HG03354 (cell line): ENCODE data around the gene HTR7.
"Not testable (repeated sequence)": the region's sequence is repeated elsewhere in the genome, so short reads cannot be mapped to it uniquely, and the experiment has no call there.

Source experiments
- ATAC-seq: cut with Tn5 transposase; IDR thresholded peaks from one replicate; pipeline ENCODE4 v1.9.1; 2021; ENCODE audit warnings: mild to moderate bottlenecking; ENCODE audit not compliant: unreplicated experiment, poor library complexity, severe bottlenecking

HTR7 gene

DNA sequence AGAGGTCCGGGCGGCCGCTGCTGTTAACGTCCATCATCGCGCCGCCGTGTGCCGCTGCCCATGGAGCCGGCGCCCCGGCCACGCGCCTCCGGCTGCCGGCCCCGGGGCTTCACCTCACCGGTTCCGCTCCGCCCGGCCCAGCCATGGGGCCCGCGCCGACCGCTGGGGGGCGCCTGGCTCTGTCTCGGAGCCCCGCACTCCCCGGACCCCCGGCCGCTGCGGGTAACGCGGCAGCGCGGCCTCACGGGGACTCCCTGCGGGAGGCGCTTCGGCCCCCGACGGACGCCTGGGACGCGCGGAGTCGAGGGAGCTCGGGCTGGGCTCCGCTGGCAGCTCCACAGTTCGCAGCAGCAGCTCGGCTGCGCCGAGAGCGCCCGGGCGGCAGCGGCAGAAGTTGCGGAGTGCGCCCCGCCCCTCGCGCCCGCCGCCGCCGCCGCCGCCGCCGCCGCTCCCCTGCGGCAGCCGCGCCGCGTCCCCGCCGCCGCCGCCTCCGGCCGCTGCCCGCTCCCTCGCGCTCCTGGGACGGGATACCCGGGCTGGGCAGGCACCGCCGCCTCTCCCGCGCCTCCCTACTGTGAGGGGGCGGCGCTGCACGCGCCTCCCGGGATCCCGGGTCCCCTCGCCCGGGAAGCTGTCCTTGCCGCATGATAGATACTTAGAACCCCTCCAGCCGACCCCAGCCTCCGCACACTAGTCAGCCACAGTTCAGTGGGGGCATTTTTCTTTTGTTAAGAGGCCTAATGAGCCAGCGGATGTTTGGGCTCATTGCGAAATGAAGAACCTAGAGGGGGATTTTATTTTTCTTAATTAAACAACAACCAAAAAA is at the start of gene HTR7:
Gene HTR7, minus strand, starts transcription at position 405 of the 826 bp plus-strand sequence. Its CDS starts 368 bp downstream, at position 37.
- peak; percentile 80 for ATAC-seq

DNA sequence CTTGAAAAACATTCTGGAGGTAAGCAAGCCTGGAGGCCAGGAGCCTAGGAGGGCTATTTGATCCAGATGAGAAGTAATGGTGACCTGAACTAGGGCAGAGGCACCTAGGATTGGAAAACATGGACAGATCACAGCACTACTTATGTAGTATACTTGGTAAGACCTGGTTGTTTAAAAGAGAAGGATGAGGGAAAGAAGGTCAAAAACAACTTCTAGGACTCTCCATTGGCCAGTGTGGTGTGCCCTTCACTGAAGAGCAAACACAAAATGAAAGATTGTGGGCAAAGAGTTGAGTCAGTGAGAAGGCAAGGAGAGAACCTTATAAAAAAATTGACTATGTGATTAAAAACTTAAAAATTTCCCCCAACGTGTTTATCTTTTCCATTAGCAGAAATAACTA is 48.8 kb upstream of the HTR7 start:
- ATAC-seq: no peak

DNA sequence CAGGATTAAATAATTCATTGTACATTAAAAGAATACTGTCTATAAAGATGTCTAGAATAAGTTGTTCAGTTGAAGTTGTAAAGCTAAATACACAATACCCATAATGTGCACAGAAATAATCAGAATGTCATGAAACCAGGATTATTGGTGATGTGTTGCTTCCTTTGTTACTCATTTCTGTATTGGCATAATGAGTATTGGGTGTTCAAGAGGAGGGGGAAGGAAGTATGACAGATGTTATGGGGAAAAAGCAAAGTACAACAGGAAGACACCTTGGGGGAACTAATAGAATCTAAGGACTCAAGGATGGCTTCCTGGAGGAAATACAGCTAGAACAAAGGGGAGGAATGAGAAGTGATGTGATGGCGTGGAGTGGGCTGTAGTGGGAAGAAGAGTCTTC is 48.1 kb upstream of the HTR7 start:
- no peak for ATAC-seq

DNA sequence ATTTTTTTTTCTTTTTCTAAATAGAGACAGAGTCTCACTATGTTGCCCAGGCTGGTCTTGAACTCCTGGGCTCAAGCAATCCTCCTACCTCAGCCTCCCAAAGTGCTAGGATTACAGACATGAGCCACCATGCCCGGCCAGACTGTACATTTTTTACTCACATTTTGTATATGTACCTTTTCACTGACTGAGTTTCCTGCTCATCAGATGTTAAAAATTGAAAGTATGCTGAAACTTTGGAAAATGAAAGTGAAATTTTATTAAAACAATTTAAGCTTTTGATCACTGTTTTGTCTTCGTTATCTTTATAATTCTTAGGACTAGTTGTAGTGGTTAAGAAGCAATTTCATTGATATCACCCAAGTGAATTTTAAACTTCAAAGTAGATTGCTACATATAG is 39.1 kb upstream of the HTR7 start:
- not testable (repeated sequence) for ATAC-seq

DNA sequence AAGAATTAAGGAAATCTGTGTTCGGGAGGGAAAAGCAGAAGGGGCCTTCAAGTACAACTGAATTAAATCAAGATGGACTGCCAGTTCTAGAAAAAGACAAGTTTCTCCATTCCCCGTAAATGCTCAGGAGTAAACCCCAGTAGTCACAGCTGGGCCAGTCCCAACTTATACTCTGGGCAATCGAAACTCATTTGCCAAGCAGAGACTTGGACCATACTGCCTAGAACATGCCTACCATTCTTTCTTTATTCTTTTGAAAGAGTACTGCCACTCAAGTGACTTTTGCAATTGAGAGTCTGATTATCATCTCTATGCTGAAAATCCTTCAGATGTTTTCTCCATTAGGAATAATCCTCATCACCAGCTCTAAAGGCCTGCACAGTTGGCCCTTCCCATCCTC is 35.4 kb upstream of the HTR7 start:
- no peak for ATAC-seq

DNA sequence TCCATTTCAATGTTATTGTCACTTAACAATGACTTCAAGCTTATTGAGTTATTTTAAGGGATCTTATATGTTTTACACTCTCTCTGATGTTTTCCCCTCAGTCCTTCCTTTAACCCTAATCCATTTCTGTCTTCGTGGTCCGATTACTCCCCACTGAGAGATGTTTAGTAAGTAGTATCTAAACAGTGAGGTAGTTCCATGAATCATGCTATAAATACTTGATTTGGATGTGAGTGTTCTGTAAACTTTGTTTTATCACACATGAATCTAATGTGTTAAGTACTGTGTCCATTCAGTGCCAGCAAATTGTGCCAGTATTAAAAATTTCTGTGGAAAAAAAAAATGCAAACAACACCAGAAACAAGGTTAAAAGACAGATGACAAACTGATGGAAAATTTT is 32.5 kb upstream of the HTR7 start:
- no peak for ATAC-seq

DNA sequence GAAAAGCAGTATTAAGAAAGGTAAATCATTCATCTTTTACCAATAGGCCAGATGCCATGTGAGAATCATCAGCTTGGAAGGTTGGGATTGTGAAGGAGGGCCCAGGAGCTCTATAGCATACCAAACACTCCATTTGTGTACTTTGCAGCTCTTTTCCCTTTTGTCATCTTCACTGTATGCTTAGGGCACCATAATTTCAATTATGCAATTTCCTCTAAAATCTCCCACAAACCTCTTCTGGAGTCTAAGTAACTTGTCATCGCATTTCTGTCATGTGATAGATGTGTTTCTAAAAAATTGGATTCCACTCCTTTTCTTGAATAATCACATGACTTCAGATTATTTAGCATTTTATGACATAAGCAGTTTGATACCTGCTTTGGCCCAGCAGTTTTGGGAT is 31.8 kb upstream of the HTR7 start:
- no peak for ATAC-seq

DNA sequence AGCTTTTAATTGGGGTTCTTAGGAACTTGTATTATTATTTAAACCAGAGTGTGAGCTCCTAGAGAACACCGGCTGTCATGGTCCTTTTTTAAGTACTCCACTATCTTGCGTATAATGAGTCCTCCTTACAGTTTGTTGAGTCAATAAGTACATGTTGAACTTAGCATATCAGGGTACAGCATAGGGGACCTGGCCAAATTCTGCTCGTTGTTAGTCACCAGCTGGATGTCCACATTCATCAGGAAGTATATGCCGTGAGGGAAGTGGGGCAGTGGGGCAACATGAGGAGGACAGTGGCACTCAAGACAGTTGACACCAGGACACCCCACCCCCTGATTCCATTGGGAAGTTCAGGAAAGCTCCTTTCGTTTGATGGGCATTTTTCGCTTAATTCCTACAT is 30.5 kb upstream of the HTR7 start:
- no peak for ATAC-seq

DNA sequence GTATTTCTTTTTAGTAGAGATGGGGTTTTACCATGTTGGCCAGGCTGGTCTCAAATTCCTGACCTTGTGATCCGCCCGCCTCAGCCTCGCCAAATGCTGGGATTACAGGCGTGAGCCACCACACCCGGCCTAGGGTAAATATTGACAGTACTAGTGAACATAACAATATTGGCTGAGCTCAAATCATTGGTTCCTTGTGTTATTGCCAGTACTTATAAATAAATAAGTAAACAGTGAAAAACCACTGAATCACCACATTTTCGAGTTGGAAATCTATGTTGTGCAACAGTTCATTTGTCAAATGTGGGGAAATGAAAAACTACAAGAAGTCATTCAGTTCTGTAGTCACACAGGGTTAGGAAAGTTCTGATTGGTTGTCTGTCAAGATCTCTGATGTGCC is 29.7 kb upstream of the HTR7 start:
- ATAC-seq: no peak

DNA sequence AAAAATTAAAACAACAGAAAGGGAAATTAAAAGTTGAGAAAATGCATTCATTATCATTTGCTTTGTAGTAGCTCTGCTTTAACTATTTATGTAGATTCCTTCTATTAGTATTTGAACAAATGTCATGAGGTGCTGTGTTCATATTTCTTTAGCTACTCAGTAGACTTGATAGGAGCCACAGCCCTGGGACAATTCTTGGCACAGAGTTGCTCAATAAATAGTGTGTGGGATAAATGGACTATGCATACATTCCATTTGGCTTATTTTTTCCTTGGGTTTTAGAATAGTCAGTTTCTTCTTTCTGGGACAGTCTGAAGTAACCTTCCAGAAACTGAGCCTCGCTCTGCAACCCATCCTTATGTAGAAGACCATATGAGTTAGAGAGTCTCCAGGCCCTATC is 27.3 kb upstream of the HTR7 start:
- ATAC-seq: no peak

DNA sequence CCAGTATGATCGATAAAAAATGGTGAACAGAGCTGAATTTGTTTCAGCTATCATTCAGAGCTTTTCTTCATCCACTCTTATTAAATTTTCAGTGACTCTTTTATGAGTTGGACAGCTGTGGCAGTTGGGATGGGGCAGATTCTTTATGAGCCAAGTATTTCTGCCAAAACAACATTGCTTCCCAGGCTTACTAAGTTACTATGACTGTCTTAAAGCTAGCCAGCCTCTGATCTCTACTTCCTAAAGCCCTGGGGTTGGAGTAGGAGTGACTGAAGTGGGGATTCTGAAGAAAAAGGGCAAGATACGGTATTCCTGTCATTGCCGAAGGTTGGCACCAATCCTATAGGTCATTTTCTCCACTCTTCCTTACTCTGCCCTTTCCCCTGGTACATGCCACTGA is 26.6 kb upstream of the HTR7 start:
- ATAC-seq: no peak

DNA sequence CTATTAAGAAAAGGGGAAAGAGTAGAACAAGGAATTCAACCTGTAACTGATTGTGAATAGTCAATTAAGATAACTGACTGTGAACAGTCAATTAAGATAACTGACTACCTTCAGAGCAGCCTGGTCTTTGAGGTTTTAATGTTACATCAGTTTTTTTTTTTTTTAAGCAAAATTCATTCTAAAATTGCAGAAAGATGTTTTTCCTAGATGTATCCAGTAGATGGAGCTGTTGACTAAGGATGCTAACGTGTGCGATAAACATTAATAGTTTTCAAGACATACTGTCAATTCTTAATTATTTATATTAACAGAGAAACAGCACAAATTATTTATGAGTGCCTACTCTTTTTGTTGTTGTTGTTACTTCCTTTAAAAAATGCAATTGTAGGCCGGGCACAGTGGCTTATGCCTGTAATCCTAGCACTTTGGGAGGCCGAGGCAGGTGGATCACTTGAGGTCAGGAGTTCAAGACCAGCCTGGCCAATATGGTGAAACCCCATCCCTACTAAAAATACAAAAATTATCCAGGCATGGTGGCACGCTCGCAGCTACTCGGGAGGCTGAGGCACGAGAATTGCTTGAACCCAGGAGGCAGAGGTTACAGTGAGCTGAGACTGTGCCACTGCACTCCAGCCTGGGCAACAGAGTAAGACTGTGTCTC is 22.4 kb upstream of the HTR7 start:
- ATAC-seq: not testable (repeated sequence)

DNA sequence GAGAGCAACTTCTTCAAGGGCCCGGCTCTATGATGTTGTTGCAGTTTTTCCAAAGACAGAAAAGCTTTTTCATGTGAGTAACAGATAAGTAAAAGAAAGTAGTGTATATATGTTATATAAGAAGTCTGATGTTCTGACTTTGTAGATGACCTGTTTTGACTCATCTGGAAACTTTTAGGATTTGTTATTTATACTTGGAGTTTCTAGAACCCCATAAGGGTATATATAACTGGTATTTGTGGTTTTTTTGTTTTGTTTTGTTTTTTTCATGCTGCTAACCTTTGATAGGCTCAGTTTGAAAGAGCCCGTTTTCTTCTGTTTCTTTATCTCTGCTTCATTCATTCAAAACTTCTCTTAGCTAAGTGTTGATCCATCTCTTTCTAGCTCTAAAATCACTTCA is 21.2 kb upstream of the HTR7 start:
- ATAC-seq: no peak

DNA sequence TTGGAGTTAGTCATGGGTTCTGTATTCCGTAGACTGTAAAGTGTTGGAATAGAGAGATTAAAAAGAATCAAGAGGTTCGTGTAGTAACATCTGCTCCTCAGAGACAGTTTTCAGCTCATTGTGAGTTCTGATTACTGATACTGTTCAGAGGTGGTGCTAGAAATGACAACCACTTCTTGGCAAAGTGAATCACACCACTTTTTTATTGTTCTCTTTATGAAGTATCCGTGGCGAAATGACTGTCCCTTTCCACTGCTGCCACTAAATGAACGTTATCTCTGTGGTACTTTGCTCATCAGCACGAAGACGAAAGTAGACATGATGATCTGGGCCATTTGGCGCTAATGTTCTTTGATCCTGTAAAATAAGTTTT is 14.8 kb upstream of the HTR7 start:
- ATAC-seq: no peak

DNA sequence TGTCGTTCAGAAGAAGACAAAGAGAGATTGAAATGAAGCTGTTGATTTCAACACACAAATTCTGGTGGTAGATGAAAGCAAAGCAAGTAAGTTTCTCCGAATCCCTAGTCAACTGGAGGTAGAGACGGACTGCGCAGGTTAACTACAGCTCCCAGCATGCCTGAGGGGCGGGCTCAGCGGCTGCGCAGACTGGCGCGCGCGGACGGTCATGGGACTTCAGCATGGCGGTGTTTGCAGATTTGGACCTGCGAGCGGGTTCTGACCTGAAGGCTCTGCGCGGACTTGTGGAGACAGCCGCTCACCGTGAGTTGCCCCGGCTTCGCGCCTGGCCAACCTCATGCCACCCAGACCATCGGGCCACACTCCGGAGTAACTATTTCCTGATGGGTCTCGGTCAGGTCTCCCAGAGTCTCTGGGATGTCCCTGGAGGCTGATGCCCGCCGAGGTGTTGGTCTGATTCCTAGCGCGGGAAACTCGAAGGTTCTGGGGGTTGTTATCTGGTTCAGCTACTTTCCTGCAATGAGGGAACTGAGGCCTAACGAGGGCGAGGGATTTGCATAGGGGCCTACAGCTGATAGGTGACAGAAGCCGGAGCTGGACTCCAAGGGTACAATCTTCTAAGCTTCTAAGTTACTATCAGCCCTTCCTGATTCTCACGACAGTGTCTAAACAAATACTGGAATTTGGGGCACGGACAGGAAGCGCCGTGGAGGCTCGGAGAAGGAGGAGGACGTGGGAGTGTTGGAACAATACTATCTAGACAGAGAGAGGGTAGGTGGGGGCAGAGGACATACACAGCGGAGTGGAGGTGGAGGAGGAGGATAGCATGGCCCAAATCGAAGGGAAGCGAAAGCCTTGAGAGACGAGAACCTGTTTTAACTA is 14.2 kb upstream of the HTR7 start, which contains the start of gene RPP30:
Gene RPP30, plus strand, starts transcription at position 209 of the 882 bp plus-strand sequence. Its CDS starts 13 bp downstream, at position 222.
- peak; percentile 98 for ATAC-seq

DNA sequence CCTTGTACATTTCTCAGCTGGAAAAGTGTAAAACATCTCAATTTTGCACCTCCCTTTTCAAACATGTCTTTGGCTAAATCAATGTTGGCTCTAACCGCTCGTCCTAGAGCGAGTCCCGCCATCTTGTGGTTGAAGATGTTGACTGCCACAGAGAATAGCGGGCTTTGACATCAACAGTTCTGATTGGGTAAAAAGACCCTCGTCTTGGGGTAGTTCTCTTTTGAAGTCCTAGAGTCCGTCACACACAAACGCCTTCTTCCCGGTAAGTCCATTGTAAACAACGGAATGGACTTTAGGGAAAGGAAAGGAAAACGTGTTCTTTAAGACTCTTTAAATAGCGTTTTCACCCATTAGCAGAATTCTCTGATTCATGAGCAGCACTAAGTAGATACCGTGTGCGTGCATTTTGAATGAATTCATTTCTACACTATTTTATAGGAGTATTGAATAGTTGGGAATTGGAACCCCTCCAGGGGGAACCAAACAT is 13.5 kb upstream of the HTR7 start:
- peak; percentile 67 for ATAC-seq

DNA sequence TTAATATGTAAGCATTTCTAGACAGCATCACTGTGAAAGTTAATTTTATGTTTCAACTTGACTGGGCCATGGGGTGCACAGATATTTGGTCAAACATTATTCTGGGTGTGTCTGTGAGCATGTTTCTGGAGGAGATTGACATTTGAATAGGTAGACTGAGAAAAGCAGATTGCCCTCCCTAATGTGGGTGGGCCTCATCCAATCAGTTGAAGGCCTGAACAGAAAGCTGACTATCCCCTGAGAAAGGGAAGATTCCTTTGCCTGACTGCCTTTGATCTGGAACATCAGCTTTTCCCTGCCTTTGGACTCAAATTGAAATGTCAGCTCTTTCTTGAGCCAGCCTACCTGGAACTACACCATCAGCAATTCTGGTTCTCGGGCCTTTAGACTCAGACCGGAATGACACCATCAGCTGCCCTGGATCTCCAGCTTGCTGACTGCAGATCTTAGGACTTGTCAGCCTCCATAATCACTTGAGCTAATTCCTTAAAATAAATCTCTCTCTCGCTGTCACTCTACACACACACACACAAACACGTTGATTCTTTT is 8.3 kb upstream of the HTR7 start:
- no peak for ATAC-seq

DNA sequence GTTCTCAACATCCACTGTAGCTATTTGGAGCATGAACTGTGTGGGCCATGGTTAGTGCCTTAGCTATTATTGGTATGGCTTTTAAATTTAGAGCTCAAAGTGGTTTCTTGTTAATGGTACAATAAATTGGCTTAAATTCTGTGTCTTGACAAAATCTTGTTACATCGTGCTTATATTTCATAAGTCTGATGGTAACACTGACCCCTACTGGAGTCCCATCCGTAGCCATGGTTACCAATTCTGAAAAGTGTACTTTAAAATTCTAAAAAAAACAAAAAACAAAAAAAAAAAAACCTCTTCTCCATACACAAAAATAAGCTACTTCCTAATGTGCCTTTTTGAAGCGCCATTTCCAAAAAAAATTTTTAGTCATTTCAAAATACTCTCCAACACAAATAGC is 7.6 kb upstream of the HTR7 start:
- peak; percentile 54 for ATAC-seq

DNA sequence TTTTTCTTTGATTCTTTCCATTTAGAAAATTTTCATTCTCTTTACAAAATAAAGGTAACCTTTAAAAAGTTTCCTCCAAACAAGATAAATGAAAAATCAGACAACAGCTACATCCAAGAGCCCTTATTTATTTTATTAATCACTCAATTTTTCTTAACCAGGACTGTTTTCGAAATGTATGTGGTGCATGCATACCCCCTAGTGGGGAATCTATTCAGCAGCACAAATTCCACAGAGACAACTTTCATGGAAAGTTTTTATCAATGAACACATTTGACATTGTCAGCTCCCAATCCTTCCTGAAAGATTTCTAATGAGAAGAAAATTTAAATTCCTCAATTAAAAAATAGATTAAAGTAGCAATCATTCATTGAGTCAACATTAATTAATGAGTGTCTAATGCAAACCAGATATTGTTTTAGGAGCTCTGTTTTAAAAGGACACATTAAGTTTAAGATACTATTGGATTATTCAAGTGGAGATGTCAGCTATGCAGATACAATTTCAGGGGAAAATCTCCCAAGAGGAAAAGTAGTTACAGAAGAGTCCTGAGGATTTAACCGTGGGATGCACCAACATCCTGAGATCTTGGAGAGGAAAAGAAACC is 5.2 kb upstream of the HTR7 start:
- ATAC-seq: no peak

DNA sequence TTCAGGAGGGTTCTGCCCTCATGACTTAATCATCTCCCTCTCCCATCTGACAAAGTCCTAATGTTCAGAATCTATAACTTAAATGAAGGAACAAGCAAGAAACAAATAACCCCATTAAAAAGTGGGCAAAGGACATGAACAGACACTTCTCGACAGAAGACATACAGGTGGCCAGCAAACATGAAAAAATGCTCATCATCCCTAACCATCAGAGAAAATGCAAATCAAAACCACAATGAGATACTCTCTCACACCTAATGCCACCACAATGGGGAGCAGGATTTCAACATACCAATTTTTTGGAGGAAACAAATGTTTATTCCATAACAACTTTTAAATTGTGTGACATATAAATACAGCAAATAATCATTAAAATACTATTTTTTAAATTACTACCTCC is 3.0 kb upstream of the HTR7 start:
- ATAC-seq: no peak
